A549 (cell line): Measurements from ENCODE around the gene HES4.

Experiments used
- CTCF ChIP-seq: fragments of >200 bp; sonication (Bioruptor Twin); formaldehyde crosslinking; IDR thresholded peaks from 3 replicates; pipeline ENCODE4 v1.5.1; 2016
- EP300 ChIP-seq, 2 experiments: fragments of >200 bp; sonication (Bioruptor Twin); formaldehyde crosslinking; IDR thresholded peaks; 2 replicates in 1 of 2; 3 replicates in 1 of 2; pipeline ENCODE4 v1.6.1; 2016 to 2017
- POLR2A ChIP-seq: IDR thresholded peaks from 2 replicates; pipeline ENCODE4 v1.6.1; 2012; ENCODE audit warnings: mild to moderate bottlenecking, low read length
- REST ChIP-seq: fragments of 200-600 bp; sonication (generic); IDR thresholded peaks from 2 replicates; pipeline ENCODE4 v1.6.1; 2016; ENCODE audit warnings: antibody characterized with exemption, mild to moderate bottlenecking, moderate library complexity
- RFX5 ChIP-seq: fragments of 450-650 bp; IDR thresholded peaks from 2 replicates; pipeline ENCODE4 v1.7.1; 2014; ENCODE audit warnings: antibody characterized with exemption, mild to moderate bottlenecking, moderate library complexity

- TF ChIP-seq RFX5, result no peak
- TF ChIP-seq EP300 (IDR thresholded peaks at IDR 0.05), result no peak
- TF ChIP-seq CTCF, result no peak
- no peak for TF ChIP-seq REST
- no peak for TF ChIP-seq POLR2A
Observed at GRCh38 chr1:975365-975764, 24.5 kb downstream of the HES4 start.
